Stimulated activated CD4-positive, alpha-beta T cell treated with anti-CD3 and anti-CD28 coated beads, Interleukin-4, amount 100 ng/mL, for 4 hours (primary cell): ENCODE data around the gene TSPO2.

Experiments used
- DNase-seq, 2 experiments: peaks; one replicate each; pipeline ENCODE4 v3.0.0-alpha.2; 2020

The TSPO2 gene

DNA sequence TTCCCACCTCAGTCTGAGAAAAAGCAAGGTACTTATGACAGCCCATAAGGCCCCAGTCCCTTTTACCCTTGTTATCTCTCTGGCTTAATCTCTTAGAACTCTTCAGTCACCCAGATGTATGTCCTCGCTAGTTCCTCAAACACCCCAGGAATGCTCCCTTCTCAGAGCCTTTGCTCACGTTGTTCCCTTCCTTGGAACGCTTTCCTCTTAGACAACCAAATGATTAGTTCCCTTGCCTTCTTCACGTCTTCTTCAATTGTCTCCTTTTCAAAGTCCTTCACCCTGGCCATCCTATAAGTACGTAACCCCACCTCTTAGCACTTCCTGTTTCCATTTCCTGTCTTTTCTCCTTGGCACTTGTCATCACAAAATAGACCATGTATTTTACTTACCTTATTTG, 9.6 kb downstream of the TSPO2 start:
- DNase-seq = no peak

DNA sequence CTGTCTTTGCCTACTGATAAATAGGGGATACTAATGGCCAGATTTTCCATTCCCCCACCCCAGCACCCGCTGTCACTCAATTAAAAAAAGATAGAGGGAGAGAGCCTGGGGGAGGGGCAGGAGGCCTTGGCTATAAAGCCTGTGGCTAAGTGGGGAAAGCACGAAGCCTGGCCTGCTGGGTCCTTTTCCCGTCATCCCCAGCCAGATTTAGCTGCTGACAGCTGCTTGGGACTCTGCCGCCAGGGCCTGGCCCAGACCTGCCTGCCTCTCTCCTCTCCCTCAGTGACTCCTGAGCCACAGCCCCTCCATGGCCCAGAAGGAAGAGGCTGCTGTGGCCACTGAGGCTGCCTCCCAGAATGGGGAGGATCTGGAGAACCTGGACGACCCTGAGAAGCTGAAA, 10.8 kb downstream of the TSPO2 start, which contains the start of gene APOBEC2:
Gene APOBEC2, plus strand, starts transcription at position 162 of the 400 bp plus-strand sequence. Its CDS starts 146 bp downstream, at position 308.
- no peak for DNase-seq

- DNase-seq = no peak
Measured at GRCh38 chr6:41054511-41054910, 12.2 kb downstream of the TSPO2 start.

- DNase-seq = no peak
Measured at GRCh38 chr6:41055149-41055548, 12.9 kb downstream of the TSPO2 start.

DNA sequence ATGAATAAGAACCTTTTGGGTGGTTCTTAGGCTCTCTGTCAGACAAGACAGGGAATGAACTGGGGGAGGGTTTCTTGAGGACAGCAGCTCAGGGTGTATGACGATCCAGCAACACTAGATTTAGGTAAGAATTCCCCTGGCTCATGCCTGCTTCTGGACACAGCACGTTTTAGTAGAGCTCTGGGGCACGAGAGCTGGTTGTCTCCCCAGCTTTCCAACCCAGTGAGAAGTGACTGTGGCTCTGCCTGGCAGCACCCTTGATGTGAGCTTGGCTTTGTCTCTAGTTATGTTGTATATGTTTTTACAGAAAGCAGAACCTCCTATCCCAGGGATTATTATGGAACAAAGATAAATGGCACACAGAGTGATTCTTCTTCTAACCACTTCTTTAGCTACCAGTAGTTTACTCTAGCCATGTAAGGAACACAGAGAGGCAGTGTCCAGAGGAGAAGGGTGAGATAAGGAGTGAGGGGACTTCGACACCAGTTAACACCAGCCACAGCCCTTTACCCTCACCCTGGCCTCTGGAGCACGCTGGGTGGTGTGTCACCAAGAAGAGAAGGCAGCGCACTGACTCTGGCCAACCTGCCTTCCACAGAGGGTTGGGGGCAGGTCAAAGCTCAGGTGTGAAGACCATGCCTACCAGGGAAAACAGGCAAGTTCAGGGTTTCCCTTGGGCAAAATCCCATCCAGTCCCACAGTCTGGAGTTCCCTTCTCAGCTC, 14.7 kb downstream of the TSPO2 start:
- DNase-seq = no peak

DNA sequence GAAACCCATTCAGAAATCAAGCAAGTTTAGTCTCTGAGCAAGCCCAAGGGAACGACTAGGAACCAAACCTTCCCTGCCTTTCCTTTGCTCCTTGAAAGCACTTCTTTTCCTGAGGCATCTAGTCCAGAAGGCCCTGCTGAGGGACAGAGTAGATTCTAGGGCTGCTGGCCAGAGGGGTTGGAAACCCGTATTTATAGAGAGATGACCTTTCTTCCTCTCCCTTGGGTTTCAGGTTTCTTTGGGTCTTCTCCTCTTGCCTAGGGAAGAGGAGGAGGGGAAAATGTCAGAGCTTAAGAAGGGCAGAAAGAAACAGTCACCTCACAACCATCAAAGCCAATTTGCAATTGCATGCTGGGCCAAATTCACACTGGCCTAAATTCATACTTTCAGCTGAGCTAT, 16.5 kb downstream of the TSPO2 start:
- no peak for DNase-seq

DNA sequence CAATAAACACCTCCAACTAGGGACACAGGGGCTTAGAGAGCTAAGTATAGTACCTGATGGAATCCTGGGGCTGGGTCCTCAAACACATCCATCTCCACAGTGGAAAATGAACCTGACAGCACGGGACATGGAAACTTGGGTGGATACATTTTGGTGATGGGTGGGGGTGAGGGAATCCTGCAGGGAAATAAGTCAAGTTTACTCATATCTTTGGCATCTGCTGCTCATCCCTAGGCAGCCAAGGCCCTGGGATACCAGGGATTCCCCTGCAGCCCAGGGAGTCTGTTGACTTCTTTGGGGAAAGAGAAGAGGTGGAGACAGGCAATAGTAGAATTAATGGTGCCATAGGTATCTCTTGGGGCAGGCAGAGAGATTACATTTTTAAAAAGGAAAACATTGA, 17.3 kb downstream of the TSPO2 start:
- DNase-seq = no peak

DNA sequence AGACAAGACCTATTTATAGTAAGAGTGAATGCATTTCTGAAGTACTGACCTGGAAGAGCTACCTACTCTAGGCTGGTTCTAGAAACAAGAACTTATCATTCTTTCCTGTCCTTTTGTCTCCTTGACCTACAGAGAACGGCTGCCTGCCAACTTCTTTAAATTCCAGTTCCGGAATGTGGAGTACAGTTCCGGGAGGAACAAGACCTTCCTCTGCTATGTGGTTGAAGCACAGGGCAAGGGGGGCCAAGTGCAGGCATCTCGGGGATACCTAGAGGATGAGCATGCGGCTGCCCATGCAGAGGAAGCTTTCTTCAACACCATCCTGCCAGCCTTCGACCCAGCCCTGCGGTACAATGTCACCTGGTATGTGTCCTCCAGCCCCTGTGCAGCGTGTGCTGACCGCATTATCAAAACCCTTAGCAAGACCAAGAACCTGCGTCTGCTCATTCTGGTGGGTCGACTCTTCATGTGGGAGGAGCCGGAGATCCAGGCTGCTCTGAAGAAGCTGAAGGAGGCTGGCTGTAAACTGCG, 19.0 kb downstream of the TSPO2 start:
- DNase-seq = no peak

DNA sequence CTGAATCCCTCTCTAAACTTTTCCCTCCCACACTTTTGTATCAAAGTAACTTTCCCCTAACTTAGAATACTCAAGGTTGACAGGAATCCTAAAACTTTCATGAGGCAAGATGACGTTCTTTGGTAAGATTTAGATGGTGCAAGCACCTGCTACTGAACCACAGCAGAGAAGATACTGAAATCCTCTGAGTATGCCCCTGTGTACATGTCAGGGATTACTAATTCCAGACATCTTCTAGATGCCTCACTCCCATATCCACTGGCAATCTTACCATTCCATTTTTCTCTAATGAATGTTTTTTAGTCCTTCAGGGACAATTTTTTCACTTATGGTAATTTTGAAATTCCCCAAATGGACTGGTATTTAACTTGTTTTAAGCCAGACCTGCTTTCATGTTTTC, 19.8 kb downstream of the TSPO2 start:
- DNase-seq = no peak

DNA sequence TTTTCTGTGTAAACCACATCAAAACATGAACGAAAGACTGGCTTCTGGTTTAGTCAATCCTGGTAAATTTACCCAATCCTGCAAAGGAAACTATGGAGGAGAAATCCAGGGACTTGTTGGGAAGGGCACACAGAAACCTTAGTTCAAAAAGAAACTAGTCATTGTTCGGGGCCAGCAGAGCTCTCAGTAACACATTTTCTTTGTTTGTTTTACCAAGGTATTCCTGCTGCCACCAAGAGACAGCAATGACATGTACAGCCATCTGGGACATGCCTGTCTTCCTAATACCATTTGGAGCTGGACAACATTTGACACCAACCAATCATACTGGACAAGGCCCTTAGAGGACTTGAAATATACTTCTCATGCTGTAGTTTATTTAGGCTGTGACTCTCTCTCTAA, 21.6 kb downstream of the TSPO2 start:
- no peak for DNase-seq

- no peak for DNase-seq
Measured at GRCh38 chr6:41064841-41065240, 22.6 kb downstream of the TSPO2 start.

- no peak for DNase-seq
Measured at GRCh38 chr6:41065550-41066026, 23.3 kb downstream of the TSPO2 start.

DNA sequence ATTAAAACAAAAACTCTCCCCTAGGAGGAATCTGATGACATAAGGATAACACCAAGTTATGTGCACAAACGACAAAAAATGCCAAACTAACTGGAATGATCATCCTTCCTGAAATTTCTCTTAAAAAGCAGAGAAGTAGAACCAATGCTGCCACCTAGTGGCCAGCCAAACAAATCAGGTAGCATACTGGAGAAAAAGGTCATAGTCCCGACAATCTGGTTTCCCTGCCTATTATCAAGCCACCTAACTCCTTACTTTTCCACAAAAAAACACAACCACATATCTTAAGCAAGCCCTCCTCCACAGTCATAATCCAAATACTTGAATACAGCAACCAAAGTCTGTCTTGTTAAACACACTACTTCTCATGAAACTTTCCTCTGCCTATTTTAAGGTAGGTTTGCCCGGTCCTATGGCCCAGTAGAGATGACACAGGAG, 24.6 kb downstream of the TSPO2 start:
- peak; percentile 47 to 63 for DNase-seq

GRCh38 chr6:41071501-41071922, 29.2 kb downstream of the TSPO2 start:
- no peak for DNase-seq

- DNase-seq = peak; percentile 99
Measured at GRCh38 chr6:41071923-41072835, 29.9 kb downstream of the TSPO2 start, which contains the start of gene OARD1. Gene OARD1, minus strand, starts transcription at chr6:41072356. Its CDS starts 722 bp downstream, at chr6:41071634.

DNA sequence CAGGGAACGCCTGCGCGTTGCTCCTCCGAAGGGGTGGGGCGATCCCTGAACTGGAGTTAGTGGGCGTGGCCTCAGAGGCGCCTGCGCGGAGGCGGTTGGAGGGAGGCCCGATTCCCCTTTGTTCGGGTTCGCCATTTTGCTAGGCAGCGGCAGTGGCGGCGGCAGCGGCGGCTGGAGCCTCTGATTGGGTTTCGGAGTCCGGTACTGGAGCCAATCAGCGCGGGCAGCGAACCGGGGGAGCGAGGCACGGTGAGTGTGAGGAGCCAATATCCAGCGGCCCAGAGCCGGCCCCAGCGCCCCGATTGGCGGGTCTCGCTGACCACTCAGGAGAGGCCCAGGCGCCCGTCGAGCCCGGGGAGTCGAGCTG, 30.6 kb downstream of the TSPO2 start, which contains the start of gene NFYA:
Gene NFYA, plus strand, starts transcription at position 139 of the 367 bp plus-strand sequence. CDS start 6,116 bp downstream, outside the sequence.
- peak in 1 of 2 experiments; percentile 99 for DNase-seq

- DNase-seq = peak; percentile 78 to 80
Measured at GRCh38 chr6:41073203-41073967, 31.1 kb downstream of the TSPO2 start.

DNA sequence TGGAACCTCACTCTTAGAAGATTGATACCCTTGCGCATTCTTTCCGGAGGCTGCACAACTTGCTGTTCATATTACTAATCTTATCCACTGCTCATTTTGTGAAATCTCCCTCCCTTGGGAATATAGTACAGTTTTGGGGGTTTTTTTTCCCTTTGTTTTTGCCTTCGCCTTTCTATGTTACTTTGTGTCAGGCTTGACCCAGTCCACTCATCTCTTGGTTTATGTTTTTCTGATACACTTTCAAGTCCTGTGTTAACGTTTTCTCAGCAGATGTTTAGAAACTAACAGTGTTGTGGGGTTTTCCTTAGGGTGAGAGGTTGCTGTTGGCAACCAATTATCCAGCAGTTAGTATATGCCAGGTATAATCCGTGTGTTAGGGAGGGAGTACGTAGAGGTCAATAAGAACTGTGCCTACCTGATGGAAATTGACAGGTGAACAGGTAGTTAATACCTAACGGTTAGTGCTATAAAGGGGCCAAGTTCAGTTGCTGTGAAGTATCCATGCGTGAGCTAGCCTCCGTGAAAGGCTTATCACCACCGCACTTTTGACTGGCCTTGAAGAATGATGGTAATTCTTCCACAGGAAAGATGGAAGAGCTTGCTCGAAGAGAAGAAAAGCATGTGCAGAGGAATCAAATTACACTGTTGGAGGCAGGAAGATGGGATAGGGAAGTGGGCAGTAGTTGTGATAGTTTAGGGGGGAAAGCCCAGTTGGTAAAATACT, 31.9 kb downstream of the TSPO2 start:
- no peak for DNase-seq

GRCh38 chr6:41074692-41075436, 32.6 kb downstream of the TSPO2 start:
- DNase-seq = no peak

DNA sequence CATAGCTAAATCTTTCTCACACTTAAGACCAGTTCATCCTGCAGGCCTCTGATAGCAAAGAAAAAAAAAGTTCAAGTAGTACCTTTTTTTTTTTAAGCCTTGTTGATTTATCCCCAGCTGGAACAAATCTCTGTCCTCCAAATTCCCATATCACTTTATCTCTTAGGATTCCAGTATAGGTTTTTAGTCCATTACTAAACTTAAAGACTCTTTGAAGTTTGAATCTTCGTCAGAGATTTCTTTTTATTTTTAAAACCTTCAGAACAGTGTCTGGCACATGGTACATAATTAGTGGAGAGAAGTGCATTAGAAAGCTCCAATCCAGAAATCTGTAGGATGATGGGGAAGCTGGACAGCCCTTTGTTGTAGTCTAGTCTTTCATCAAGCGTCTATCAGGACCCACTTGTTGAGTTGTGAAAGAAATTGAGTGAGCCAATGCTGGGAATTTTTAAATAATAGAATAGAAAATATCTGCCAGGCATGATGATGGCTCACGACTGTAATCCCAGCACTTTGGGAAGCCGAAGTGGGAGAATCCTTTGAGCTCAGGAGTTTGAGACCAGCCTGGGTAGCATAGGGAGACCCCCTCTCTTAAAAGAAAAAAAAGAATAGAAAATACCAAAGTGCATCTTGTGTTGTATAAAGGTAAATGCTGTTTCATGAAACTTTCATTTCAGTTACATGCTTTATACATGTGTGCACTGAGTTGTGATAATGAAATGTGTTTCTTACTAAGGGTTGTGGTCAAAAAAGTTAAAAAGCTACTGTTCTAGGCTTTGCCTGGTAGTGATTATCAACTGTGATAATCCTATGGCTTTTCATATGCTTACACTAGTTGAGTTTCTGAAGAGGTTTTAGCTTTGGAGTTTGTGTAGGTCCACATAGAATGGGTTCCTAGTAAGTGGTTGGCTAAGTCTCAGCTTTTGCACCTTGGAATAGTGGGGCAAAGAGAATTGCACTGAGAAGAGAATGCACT, 33.7 kb downstream of the TSPO2 start:
- DNase-seq = no peak
